Adrenal gland (tissue), 12 donors: Measurements from ENCODE around the gene LRRC59. TPM values are rescaled to one million over a fixed set of nuclear protein-coding genes. Genes with fewer than 3 reads are reported as not detected.

Experiments
- DNase-seq, 7 donors: peaks; one replicate each; pipeline ENCODE4 v3.0.0-alpha.2; 2019 to 2020
- H3K27ac ChIP-seq, 5 donors: fragments of 200-600 bp; sonication (generic) in 4 of 5; 1 replicate in 3 of 5; 2 replicates in 2 of 5; pipeline versions ENCODE4 v1.5.1 to v1.8.0; 2016 to 2020; ENCODE audit warnings: mild to moderate bottlenecking in 1 of 5
- H3K27me3 ChIP-seq: fragments of 200-600 bp; 2 replicates; pipeline ENCODE4 v1.8.0; 2021
- H3K36me3 ChIP-seq, 2 donors: fragments of 200-600 bp; replicated peaks in 1 of 2; 1 replicate in 1 of 2; 2 replicates in 1 of 2; pipeline versions ENCODE4 v1.5.1 to v1.8.0; 2018 to 2022
- H3K4me1 ChIP-seq, 2 donors: fragments of 200-600 bp; replicated peaks in 1 of 2; 1 replicate in 1 of 2; 2 replicates in 1 of 2; pipeline versions ENCODE4 v1.5.1 to v1.8.0; 2018 to 2021
- H3K4me3 ChIP-seq, 4 donors: fragments of 200-600 bp; sonication (generic) in 3 of 4; one replicate each; pipeline ENCODE4 v1.5.1; 2016 to 2018
- H3K9me3 ChIP-seq, 3 donors: fragments of 200-600 bp; sonication (generic) in 1 of 3; replicated peaks in 1 of 3; 1 replicate in 2 of 3; 2 replicates in 1 of 3; pipeline versions ENCODE4 v1.5.1 to v1.8.0; 2016 to 2021
- POLR2A ChIP-seq, 2 donors: fragments of 450-650 bp; IDR thresholded peaks; one replicate each; pipeline ENCODE4 v1.6.1; 2017; ENCODE audit warnings: antibody characterized with exemption in 2 of 2, mild to moderate bottlenecking in 2 of 2, moderate library complexity in 1 of 2
- WGBS, 4 donors: extraction: QIAGEN DNeasy Blood & Tissue Kit in 2 of 4; methylation state at CpG; one replicate each; pipeline versions ENCODE4 v1.1.5 to v1.1.7; 2013 to 2017; 5-methylcytosine and 5-hydroxymethylcytosine counted together
- intact Hi-C, 2 donors: fragments of 100-400 bp; cut with DNase I; formaldehyde crosslinking; loops; one replicate each; pipeline versions ENCODE4 v1.14.1 to v1.15.0; 2022 to 2023
- polyA plus RNA-seq, 3 donors: library from polyadenylated mRNA; stranded (reverse); fragments of 200-250 nt in 2 of 3; fragments of 350-450 nt in 1 of 3; fragmentation: Illumina TruSeq in 1 of 3; extraction: RNeasy Lipid Tissue Mini Kit (QIAGEN cat#74804) in 1 of 3; gene quantifications; one replicate each; pipeline ENCODE4 v1.2.3, GENCODE V29; 2013 to 2014
- total RNA-seq, 9 donors: library from RNA; depleted of rRNA in 4 of 9; stranded (reverse); fragments of >200 nt in 4 of 9; fragments of 120-200 nt in 1 of 9; fragmentation: NEBNext Ultra II Directional in 1 of 9; extraction: Animal tissue kit (Norgen Biotek cat#: 25700) in 1 of 9; gene quantifications; one replicate each; pipeline versions ENCODE4 v1.1.0 to v1.2.4, GENCODE V29; 2013 to 2023
- TF ChIP-seq, protein P1 (sequence below), 6 experiments: fragments of 450-650 bp in 4 of 6; fragments of 200-600 bp in 2 of 6; sonication (generic) in 1 of 6; IDR thresholded peaks; 1 replicate in 5 of 6; 2 replicates in 1 of 6; pipeline versions ENCODE4 v1.5.1 to v1.8.0; 2016 to 2021; ENCODE audit warnings: antibody characterized with exemption in 6 of 6, mild to moderate bottlenecking in 2 of 6, moderate library complexity in 1 of 6
- donor health status: healthy with polysubstance abuse.
- donor health status: Bipolar disorder and iron deficiency.
- donor health status: DM: yes; HTN: yes; CAD: no.
- donor health status: DM: no; HTN: no; CAD: no.
- donor health status: DM: no; HTN: no; CAD: no.
- donor health status: DM: yes; HTN: yes; CAD: no.

LRRC59 gene
- total and polyA plus RNA-seq, 12 donors, result 38.0 to 337 (median 107) TPM

DNA sequence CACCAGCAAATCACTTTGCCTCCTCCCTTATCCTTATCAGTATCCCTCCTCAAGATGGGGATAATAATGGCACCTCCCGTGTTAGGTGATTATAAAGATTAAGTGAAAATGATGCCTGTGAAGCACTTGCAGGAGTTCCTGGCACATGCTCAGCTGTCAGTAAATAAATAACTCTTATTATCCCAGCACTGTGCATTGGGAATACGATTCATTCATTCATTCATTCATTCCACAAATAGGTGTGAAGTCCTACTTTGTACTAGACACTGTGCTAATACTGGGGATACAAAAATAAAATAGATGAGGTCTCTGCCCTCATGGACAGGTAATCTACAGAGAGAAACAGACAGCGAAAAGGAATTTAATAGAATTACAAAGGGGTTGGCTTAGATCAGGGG is 49.4 kb downstream of the LRRC59 start:
- no peaks in the 10 kb centered on the region for H3K36me3 ChIP-seq
- WGBS, 4 donors, result 74 to 88% (median 85%) methylated on average over 3 of the region's 3 CpGs
- no peak for DNase-seq
- H3K4me3 ChIP-seq, result no peak overlapping the region
- H3K27ac ChIP-seq, result no peak overlapping the region
- no peaks in the 10 kb centered on the region for H3K9me3 ChIP-seq
- intact Hi-C loops, result no loop called here
- peaks cover 14 to 20% of the 10 kb centered on the region in 2 donors for H3K4me1 ChIP-seq
- no peak for TF ChIP-seq POLR2A (IDR thresholded peaks at IDR 0.05)
- TF ChIP-seq, protein P1, sequence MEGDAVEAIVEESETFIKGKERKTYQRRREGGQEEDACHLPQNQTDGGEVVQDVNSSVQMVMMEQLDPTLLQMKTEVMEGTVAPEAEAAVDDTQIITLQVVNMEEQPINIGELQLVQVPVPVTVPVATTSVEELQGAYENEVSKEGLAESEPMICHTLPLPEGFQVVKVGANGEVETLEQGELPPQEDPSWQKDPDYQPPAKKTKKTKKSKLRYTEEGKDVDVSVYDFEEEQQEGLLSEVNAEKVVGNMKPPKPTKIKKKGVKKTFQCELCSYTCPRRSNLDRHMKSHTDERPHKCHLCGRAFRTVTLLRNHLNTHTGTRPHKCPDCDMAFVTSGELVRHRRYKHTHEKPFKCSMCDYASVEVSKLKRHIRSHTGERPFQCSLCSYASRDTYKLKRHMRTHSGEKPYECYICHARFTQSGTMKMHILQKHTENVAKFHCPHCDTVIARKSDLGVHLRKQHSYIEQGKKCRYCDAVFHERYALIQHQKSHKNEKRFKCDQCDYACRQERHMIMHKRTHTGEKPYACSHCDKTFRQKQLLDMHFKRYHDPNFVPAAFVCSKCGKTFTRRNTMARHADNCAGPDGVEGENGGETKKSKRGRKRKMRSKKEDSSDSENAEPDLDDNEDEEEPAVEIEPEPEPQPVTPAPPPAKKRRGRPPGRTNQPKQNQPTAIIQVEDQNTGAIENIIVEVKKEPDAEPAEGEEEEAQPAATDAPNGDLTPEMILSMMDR (IDR thresholded peaks at IDR 0.05), result no peak
- no peaks in the 10 kb centered on the region for H3K27me3 ChIP-seq

DNA sequence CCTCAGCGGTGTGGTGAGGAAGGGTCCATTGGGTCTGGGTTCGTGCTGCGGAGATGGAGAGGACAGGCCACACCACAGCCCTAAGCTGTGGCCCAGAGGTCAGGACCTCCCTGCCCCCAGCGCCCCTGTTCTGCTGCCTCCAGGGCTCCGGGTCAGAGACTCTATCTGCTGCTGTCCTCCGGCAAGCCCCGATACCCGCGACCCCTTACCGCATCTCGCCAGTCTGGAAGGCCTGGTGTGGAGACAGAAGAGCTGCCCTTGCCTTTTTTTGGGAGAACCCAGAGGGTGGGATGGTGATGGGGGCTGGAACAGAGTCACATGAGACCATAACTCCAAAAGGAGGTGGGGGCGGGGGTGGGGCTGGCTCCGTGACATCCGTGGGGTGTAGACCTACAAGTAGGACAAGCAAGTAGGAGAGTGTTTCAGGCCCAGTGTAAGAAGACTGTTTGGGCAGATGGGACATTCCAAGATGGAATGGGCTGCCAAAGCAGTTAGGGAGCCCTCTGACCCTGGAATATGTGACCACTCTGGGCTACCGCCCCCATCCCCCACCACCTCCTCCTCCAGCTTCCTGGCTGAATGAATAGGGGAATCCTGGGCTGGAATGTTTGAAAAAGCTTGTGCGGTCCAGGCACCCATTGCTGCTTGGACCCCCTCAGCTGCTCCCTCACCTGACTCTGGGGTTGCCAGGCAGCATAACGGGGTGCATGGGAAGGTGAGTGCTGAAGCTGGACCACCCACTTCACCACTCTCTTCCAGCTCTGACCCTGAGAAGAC is 50.0 kb downstream of the LRRC59 start:
- H3K27me3 ChIP-seq, result no peaks in the 10 kb centered on the region

DNA sequence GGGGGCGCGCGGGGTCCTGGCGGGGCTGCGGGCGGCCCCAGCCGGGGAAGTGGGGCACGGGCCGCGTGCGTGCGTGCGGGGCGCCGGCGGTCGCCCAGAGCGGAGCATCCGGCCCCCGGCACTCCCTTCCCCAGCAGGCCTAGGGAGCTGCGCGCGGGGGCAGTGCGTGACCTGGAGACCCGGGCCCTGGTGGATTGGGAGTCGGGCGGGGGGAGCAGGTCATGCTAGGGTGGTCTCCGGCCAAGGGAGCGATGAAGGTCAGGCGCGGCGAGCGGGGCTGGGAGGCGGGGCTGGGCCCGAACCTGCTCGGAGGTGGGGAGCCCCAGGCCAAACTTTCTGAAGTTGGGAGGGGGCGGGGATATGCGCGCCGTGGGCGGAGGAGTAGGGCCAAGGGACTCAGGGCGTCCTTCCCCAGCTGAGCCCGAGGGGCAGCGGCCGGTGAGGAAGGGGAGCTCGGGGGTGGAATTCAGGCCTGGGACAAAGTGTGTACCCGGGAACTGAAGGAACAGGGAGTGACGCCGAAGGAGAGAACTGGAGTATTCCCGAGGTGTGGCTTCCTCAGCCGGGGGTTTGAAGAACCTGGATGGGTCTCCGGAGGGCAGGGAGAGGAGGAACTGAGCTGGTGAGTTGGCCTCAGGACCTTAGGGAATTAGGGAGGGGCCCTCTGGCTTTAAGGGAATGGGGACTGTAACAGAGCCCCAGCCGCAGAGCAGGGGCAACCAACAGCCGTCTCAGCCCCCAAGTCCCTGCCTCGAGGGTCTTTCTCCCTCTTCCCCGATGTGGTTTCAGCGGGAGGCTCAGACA is 50.8 kb downstream of the LRRC59 start:
- peak overlapping the region in 1 of 5 donors; percentile 68 for H3K27ac ChIP-seq
- DNase-seq, result peak; percentile 33 to 65 (median 49)
- H3K36me3 ChIP-seq, result no peaks in the 10 kb centered on the region
- peak overlapping the region in 3 of 4 donors; percentile 68 to 97 (median 75) for H3K4me3 ChIP-seq
- 2 to 8% (median 4%) methylated on average over 18 to 57 of the region's 57 CpGs for WGBS, 4 donors
- H3K27me3 ChIP-seq, result no peaks in the 10 kb centered on the region
- peaks cover 14 to 20% of the 10 kb centered on the region in 2 donors for H3K4me1 ChIP-seq
- intact Hi-C loops, result no loop called here
- TF ChIP-seq, protein P1 (IDR thresholded peaks at IDR 0.05), result no peak
- no peak for TF ChIP-seq POLR2A (IDR thresholded peaks at IDR 0.05)
- H3K9me3 ChIP-seq, result no peaks in the 10 kb centered on the region

More for the DNA sequence above, 50.0 kb downstream of the LRRC59 start:
- Histone ChIP-seq H3K36me3 (no peaks in the 10 kb centered on the region), H3K4me1 (peaks cover 14 to 20% of the 10 kb centered on the region in 2 donors), H3K9me3 (no peaks in the 10 kb centered on the region), H3K27ac (peak overlapping the region in 1 of 5 donors; percentile 68), H3K4me3 (peak overlapping the region in 1 of 4 donors; percentile 97)
- intact Hi-C loops, result no loop called here
- TF ChIP-seq POLR2A (IDR thresholded peaks at IDR 0.05), result no peak
- peak in 3 of 7 donors; percentile 20 to 54 (median 26) for DNase-seq
- 40 to 60% (median 51%) methylated on average over 6 to 17 of the region's 17 CpGs for WGBS, 4 donors

DNA sequence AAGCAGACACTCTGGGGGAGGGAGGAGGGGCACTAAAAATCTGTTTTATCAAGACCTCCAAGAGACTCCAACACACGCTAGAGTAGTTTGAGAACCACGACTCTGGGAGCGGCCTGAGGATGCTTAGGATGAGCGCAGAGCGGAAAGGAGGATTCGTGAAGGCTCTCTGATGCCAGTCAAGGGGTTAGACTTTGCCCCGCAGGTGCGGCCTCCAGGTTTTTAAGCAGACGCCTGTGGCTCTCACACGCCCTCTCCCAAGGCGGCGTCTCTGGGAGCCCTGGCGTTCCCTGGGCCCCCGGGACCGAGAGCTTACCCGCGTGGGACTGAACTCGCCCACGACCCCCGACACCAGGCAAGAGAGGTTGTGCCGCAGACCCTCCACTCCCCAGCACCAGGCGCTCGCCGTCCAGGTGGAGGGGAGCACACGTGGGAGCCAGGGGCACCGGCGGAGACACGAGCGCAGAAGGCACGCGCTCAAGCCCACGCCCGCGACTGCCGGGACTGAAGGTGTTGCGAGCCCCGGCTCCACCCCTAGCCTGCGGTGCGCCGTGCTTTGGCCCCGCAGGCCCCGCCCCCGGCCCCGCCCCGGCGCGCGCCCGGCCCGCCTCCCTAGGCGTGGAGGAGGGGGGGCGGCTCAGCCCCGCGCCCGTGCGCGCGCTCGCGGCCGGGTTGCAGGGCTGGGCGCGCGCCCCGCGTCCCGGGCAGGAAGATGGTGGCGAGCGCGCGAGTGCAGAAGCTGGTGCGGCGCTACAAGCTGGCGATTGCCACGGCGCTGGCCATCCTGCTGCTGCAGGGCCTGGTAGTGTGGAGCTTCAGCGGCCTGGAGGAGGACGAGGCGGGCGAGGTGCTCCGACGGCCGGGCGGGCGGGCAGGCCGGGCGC is 51.7 kb downstream of the LRRC59 start, which contains the start of gene XYLT2:
Gene XYLT2 (plus strand): TSS at position 695 of the 881 bp plus-strand sequence. CDS start 15 bp downstream, at position 710.
- TF ChIP-seq, protein P1 (IDR thresholded peaks at IDR 0.05), result no peak
- TF ChIP-seq POLR2A (IDR thresholded peaks at IDR 0.05), result peak in 1 of 2 donors; percentile 49
- peak; percentile 75 to 91 (median 86) for DNase-seq
- H3K27ac ChIP-seq, result peak within 1 kb of the TSS in 1 of 5 donors; percentile 68
- H3K36me3 ChIP-seq, result no peaks in the 10 kb centered on the region
- WGBS, 4 donors, result 2 to 9% (median 6%) methylated on average over 12 to 87 of the region's 87 CpGs
- peaks cover 14 to 20% of the 10 kb centered on the region in 2 donors for H3K4me1 ChIP-seq
- H3K9me3 ChIP-seq, result no peaks in the 10 kb centered on the region
- H3K27me3 ChIP-seq, result no peaks in the 10 kb centered on the region
- peak within 1 kb of the TSS in 3 of 4 donors; percentile 68 to 97 (median 75) for H3K4me3 ChIP-seq
- intact Hi-C loops, result no loop called here
